HG03097 (cell line): Measurements from ENCODE around the gene KIAA1217.

ENCODE experiments used
- ATAC-seq: cut with Tn5 transposase; IDR thresholded peaks from one replicate; pipeline ENCODE4 v1.9.1; 2021; ENCODE audit not compliant: unreplicated experiment, low FRiP score

The KIAA1217 gene

DNA sequence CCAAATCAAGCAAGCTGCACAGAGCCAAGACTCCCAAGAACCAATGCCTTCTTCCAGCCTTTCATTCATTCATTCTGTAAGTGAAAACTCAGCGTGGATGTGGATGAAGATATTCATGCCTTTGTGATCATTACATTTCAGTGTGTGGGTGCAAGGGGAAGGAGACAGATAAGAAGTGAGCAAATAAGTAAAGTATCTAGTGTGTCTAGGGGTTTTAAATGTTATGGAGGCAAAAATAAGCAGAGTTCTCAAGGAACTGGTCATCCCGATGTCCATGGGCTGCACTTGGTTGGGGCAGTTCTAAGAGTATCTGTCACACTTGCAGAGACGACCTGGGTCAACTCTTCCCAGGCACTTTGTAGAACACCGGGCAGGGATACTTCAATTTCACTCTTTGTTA lies 149.1 kb downstream of the KIAA1217 start:
- no peak for ATAC-seq

DNA sequence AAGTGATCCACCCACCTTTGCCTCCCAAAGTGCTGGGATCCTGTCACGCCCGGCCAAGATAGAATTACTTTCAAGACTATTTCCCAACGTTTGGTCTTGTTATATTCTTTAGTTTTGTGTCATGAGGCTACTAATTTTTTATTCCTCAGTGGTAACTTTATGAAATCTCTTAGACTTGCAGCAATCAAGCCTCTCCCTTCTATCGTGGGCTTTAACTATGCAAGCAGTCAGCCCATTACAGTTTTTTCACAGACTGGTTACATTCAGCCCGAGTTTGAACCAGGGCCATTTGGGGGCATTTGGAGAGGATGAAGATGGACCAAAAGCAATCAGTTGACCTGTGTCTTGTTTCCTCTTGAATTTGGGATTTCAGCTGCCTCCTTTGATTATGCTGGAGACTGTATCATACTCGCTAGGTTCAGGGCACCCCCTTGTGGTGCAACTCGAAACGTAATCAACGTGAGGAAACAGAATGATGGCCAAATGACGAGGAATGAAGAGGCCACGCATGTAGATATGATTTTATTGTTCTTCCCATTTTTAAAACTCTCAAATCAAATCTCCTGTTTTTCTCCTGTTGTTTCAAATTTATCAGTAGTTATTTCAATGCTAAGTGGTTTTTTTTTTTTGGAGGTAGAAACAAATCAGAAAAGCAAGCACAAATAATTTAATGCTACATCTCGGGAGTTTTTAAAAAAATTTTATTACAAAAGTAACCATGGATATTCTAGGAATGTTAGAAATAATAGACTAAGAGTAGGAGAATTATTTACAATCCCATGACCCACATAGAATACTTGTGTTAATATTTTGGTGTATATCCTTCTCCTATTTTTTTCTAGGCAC lies 151.6 kb downstream of the KIAA1217 start:
- ATAC-seq = no peak

GRCh38 chr10:24363070-24363469 lies 154.1 kb downstream of the KIAA1217 start:
- no peak for ATAC-seq

GRCh38 chr10:24367688-24368087 lies 158.8 kb downstream of the KIAA1217 start:
- no peak for ATAC-seq

- no peak for ATAC-seq
Observed at GRCh38 chr10:24370877-24371276, 161.9 kb downstream of the KIAA1217 start.

DNA sequence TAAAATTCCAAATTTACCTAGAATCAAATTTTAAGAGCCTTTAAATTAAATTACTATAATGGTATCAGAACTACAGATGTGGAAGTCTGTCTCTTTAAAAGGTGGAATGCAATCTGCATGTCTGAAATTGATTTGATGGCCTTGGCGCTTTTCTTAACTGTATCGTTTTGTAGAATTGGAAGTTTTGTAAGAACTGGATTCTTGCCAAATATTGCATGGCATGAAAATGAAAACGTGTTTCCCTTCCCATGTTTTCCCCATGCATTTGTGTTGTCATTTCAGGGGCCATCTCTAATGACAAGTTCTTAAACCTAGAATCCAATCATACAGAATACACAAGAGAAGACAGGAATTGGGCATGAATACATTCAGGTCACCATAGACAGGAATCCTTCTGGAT lies 162.5 kb downstream of the KIAA1217 start:
- no peak for ATAC-seq

- ATAC-seq = no peak
Observed at GRCh38 chr10:24374134-24374915, 165.4 kb downstream of the KIAA1217 start.

DNA sequence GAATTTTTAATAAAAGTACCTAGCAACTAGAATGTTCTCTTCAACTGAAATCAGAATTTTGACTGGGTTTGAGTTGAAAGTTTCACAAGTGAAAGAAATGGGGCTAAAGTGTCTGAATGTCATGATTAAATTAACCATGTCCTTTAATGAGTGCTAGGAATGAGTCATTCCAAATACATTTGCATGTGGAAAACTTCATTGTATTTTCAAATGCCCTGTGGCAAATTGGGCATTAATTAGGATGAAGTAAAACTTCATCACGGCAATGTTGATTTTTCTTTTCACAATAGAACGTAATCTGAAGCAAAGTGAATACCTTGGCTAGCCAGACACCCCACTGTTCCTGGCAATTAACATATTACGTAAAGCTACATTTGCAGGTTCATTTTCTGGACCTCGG lies 166.6 kb downstream of the KIAA1217 start:
- no peak for ATAC-seq

- ATAC-seq = no peak
Observed at GRCh38 chr10:24376731-24377130, 167.8 kb downstream of the KIAA1217 start.

DNA sequence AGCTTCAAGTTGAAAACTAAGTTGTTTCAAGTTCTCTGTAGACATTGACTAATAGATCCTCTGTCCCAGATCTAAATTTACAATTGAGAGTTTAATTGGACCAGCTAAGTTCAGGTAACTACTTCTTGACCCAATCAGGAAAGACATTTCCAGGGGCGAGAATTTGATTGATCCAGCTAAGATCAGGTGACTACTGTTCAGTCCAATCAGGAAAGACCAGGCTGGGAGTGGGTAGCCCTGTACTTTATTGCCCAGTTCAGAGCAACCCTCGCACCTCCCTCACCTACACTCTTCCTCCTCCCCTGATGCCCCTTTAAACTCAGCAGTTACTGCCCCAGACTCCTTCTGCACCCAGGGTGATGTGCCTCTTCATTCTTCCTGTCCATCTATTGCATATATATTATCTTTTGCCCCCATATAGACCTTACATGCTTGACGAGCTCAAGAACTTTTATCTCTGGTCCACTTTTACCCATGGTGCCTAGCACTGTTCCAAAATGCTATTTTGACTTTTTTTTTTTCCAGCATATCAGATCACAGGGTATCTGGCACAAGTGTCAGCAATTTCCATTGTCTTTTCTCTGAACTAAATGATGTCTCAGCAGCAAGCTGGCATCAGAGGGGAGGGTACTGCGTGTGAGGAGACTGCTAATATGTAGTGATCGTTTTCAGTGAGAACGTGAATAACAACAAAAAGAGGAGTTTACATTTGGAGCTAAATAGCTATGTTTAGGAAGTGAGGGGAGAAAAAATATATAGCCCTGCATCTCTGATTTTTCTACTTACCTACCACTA lies 169.4 kb downstream of the KIAA1217 start:
- no peak for ATAC-seq

GRCh38 chr10:24381235-24382010 lies 172.5 kb downstream of the KIAA1217 start:
- no peak for ATAC-seq

- no peak for ATAC-seq
Observed at GRCh38 chr10:24382045-24382444, 173.1 kb downstream of the KIAA1217 start.

DNA sequence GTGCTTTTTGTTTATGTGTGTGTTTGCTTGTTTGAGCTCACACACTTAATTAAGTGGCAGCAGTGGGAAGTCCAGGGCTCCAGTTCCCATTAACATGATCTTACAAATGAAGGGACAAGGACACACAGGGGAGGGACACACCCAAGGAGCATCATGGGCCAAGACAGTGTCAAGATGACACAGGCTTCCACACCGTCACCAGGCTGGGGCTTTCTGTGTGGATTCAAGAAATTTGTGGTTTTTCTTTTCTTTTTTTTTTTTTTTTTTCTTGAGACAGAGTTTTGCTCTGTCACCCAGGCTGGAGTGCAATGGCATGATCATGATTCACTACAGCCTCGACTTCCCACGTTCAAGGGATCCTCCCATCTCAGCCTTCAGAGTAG lies 173.6 kb downstream of the KIAA1217 start:
- no peak for ATAC-seq

- ATAC-seq = peak; percentile 40
Observed at GRCh38 chr10:24382979-24383663, 174.2 kb downstream of the KIAA1217 start.

DNA sequence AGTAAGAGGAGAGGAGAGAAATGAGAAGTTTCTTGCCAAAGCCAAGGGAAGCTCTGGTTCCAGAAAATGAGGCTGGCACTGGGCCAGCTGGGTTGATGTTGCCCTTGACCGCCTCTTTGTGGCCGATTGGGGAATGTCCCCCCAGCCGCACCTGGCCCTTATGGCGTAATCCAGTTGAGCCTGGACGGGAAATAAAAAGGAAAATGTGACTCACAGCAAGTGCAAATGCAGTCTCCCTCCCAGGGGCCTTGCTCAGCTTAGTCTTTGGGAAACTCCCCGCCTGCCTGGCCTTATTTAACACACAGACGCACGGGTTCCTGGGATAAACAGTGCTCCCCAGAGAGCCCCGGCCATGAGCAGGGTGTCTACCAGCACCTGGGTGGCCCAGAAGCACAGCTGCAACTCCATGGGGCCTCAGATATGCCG lies 174.8 kb downstream of the KIAA1217 start:
- ATAC-seq = peak; percentile 74

DNA sequence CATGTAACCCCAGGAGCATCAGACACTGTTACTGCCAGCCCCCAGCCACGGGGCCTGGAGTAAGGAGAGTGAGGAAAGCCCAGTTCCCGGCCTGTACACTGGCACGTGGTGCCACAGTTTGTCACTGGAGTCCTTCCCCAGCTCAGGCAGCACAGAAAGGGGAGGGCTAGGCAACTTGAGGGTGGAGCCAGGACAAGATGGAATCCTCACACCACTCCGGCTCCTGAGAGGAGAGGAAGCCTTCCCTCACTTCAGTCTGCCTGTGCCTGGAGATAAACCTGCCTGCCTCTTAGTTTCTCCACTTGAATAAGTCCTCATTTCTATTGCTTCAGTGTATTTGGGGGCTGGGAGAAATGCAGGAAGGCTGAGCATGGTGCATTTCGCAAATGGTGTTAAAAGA lies 176.0 kb downstream of the KIAA1217 start:
- ATAC-seq = no peak

DNA sequence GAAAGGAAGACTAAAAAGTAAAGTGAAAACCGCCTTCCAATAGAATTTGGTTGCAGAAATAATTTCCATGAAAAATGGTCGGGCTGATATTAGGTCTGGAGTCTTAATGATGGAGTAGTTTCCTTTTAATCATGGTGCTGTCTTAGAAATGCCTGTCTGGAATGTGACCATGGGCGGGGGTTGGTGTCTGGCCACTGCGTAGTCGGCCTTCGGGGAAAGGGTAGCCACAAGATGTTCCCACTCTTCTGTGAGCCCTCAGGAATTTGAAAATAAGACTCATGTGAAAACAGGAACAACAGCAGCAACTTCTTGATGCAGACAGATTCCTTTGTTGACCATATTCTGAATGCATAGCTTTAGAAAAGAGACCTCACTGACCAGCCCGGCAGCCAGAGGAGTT lies 176.8 kb downstream of the KIAA1217 start:
- no peak for ATAC-seq

DNA sequence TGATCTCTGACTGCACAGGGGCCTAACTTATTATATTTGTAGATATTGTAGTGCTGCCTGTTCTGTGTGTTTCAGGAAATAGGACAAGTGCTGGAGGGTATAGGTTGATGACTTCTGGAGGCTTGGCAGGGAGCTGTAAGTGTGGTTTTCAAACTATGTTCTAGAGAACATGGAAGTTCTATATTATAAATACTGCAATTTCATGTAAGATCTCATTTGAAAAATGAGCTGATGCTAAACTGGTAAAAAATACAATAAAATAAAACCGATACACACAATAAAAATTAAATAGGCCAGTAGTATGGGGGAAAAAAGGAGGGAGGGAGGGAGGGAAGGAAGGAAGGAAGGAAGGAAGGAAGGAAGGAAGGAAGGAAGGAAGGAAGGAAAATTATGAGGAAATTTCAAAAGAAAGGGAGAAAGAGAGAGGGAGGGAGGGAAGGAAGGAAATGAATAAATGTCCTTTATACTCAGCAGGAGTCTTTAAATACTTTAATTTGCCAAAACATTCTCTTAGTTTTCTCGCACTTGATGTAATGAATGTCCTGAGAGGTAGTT lies 181.3 kb downstream of the KIAA1217 start:
- no peak for ATAC-seq

DNA sequence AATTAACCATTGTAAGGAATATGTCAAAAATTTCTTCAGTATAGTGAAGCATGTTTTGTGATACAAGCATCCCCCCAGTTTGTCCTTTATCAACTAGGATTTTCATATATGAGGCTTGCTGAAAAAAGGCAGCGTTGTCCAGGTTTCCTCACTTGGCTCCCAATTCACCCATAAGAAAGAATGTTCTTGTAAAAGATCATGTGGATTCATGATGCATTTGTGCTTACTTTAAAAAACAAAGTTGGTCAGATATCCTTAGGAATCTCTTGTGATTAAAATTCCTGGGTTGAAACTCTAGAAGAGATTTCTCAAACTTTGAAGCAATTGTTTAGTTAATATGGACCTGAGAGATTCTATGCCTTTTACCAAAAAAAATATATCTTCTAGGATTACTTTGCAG lies 181.8 kb downstream of the KIAA1217 start:
- ATAC-seq = no peak
